GM19438 (cell line): ENCODE data around the gene HECTD4.

Experiments used
- ATAC-seq: cut with Tn5 transposase; IDR thresholded peaks from one replicate; pipeline ENCODE4 v1.9.1; 2021; ENCODE audit warnings: low read depth; ENCODE audit not compliant: unreplicated experiment

HECTD4 gene

GRCh38 chr12:112219195-112219594 lies 163.0 kb downstream of the HECTD4 start:
- ATAC-seq, result no peak

- no peak for ATAC-seq
These were observed 164.1 kb downstream of the HECTD4 start for GRCh38 chr12:112218150-112218549.

GRCh38 chr12:112217647-112218046 lies 164.6 kb downstream of the HECTD4 start:
- ATAC-seq, result no peak

- no peak for ATAC-seq
These were observed 166.0 kb downstream of the HECTD4 start for GRCh38 chr12:112216223-112216622.

- no peak for ATAC-seq
These were observed 168.2 kb downstream of the HECTD4 start for GRCh38 chr12:112214064-112214463.

GRCh38 chr12:112208301-112208910 lies 173.8 kb downstream of the HECTD4 start:
- no peak for ATAC-seq

- ATAC-seq, result no peak
These were observed 174.8 kb downstream of the HECTD4 start for GRCh38 chr12:112207397-112207924.

GRCh38 chr12:112206944-112207343 lies 175.3 kb downstream of the HECTD4 start:
- no peak for ATAC-seq

- no peak for ATAC-seq
These were observed 183.1 kb downstream of the HECTD4 start for GRCh38 chr12:112199136-112199535.

GRCh38 chr12:112198120-112198733 lies 184.0 kb downstream of the HECTD4 start:
- ATAC-seq, result no peak

- no peak for ATAC-seq
These were observed 185.9 kb downstream of the HECTD4 start for GRCh38 chr12:112196196-112196875.

GRCh38 chr12:112194601-112195247 lies 187.5 kb downstream of the HECTD4 start:
- no peak for ATAC-seq

- no peak for ATAC-seq
These were observed 189.8 kb downstream of the HECTD4 start for GRCh38 chr12:112192475-112192874.

- ATAC-seq, result no peak
These were observed 190.3 kb downstream of the HECTD4 start for GRCh38 chr12:112191840-112192321.

GRCh38 chr12:112191201-112191600 lies 191.0 kb downstream of the HECTD4 start:
- ATAC-seq, result no peak

GRCh38 chr12:112190231-112191025 lies 191.8 kb downstream of the HECTD4 start:
- no peak for ATAC-seq

GRCh38 chr12:112188130-112188830 lies 194.0 kb downstream of the HECTD4 start:
- no peak for ATAC-seq

- ATAC-seq, result no peak
These were observed 196.9 kb downstream of the HECTD4 start for GRCh38 chr12:112185093-112185923.
